Astrocyte (in vitro differentiated cells and primary cell): ENCODE results near the gene CRACR2A. TPM values are rescaled to one million over a fixed set of nuclear protein-coding genes. Genes with fewer than 3 reads are reported as not detected.

Experiments
- DNase-seq: peaks from one replicate; pipeline ENCODE4 v3.0.0-alpha.2; 2010; ENCODE audit warnings: low read depth
- FAIRE-seq: peaks from 2 replicates; lab custom pipeline; 2011; peaks lifted over from hg19 to GRCh38; lab: Jason Lieb, UNC
- H2AFZ ChIP-seq: 2 replicates; pipeline ENCODE4 v1.6.0; 2012; ENCODE audit warnings: low read depth, low read length, inconsistent platforms
- H3K27ac ChIP-seq: 2 replicates; pipeline ENCODE4 v1.5.1; 2011; ENCODE audit warnings: low read depth, low read length, inconsistent platforms
- H3K27me3 ChIP-seq: 2 replicates; pipeline ENCODE4 v1.6.0; 2011; ENCODE audit warnings: low read length, inconsistent platforms; ENCODE audit not compliant: insufficient read depth
- H3K36me3 ChIP-seq: 2 replicates; pipeline ENCODE4 v1.5.1; 2011; ENCODE audit warnings: low read length, inconsistent platforms; ENCODE audit not compliant: insufficient read depth
- H3K4me1 ChIP-seq: 2 replicates; pipeline ENCODE4 v1.5.1; 2011; ENCODE audit warnings: low read length, inconsistent platforms; ENCODE audit not compliant: insufficient read depth
- H3K4me2 ChIP-seq: 2 replicates; pipeline ENCODE4 v1.6.0; 2012; ENCODE audit warnings: low read length, inconsistent platforms
- H3K4me3 ChIP-seq: 2 replicates; pipeline ENCODE4 v1.5.1; 2011; ENCODE audit warnings: low read depth, mild to moderate bottlenecking, low read length, inconsistent platforms; ENCODE audit not compliant: insufficient read depth
- H3K79me2 ChIP-seq: 2 replicates; pipeline ENCODE4 v1.6.0; 2012; ENCODE audit warnings: mild to moderate bottlenecking, low read length, inconsistent platforms; ENCODE audit not compliant: insufficient read depth
- H3K9ac ChIP-seq: 2 replicates; pipeline ENCODE4 v1.6.0; 2012; ENCODE audit warnings: mild to moderate bottlenecking, low read length, inconsistent platforms
- H3K9me3 ChIP-seq: 2 replicates; pipeline ENCODE4 v1.5.1; 2012; ENCODE audit warnings: low read depth, mild to moderate bottlenecking, low read length, inconsistent platforms; ENCODE audit not compliant: insufficient read depth
- H4K20me1 ChIP-seq: 2 replicates; pipeline ENCODE4 v1.6.0; 2012; ENCODE audit warnings: low read length, inconsistent platforms; ENCODE audit not compliant: insufficient read depth
- H3K27ac Mint-ChIP-seq: one replicate; pipeline ENCODE4 v1.8.0; 2021; ENCODE audit warnings: mild to moderate bottlenecking, mixed read lengths; ENCODE audit not compliant: unreplicated experiment
- H3K27me3 Mint-ChIP-seq: one replicate; pipeline ENCODE4 v1.8.0; 2021; ENCODE audit warnings: low read depth, mixed read lengths; ENCODE audit not compliant: unreplicated experiment
- H3K36me3 Mint-ChIP-seq: one replicate; pipeline ENCODE4 v1.8.0; 2021; ENCODE audit warnings: low read depth, mixed read lengths; ENCODE audit not compliant: unreplicated experiment
- H3K4me1 Mint-ChIP-seq: one replicate; pipeline ENCODE4 v1.8.0; 2021; ENCODE audit warnings: low read depth, mixed read lengths; ENCODE audit not compliant: unreplicated experiment
- H3K4me3 Mint-ChIP-seq: one replicate; pipeline ENCODE4 v1.8.0; 2021; ENCODE audit warnings: mild to moderate bottlenecking, moderate library complexity, mixed read lengths; ENCODE audit not compliant: unreplicated experiment
- H3K9me3 Mint-ChIP-seq: one replicate; pipeline ENCODE4 v1.8.0; 2021; ENCODE audit warnings: mild to moderate bottlenecking, mixed read lengths; ENCODE audit not compliant: unreplicated experiment
- CTCF ChIP-seq: IDR thresholded peaks from 2 replicates; pipeline ENCODE4 v1.5.1; 2011; ENCODE audit warnings: low read depth, mild to moderate bottlenecking, inconsistent platforms, low read length, moderate library complexity; ENCODE audit not compliant: insufficient read depth
- EZH2 ChIP-seq: IDR thresholded peaks from 2 replicates; pipeline ENCODE4 v1.6.1; 2012; ENCODE audit warnings: mild to moderate bottlenecking, low read length, inconsistent platforms; ENCODE audit not compliant: insufficient read depth
- total RNA-seq: library from RNA; stranded (reverse); gene quantifications from 2 replicates; pipeline ENCODE4 v1.2.1, GENCODE V29; 2021

The CRACR2A gene
- total RNA-seq, 1 donor from 2014 or later: 1.5 TPM

- no peak for FAIRE-seq
Measured at GRCh38 chr12:3761116-3761735, 8.3 kb upstream of the CRACR2A start.

GRCh38 chr12:3759878-3760277 lies 7.0 kb upstream of the CRACR2A start:
- peaks cover 13% of the 10 kb centered on the region for H3K27me3 Mint-ChIP-seq
- H3K27ac Mint-ChIP-seq: no peak overlapping the region
- Histone ChIP-seq H3K4me3 (no peak overlapping the region), H3K27me3 (no peaks in the 10 kb centered on the region), H4K20me1 (no peaks in the 10 kb centered on the region), H3K79me2 (no peaks in the 10 kb centered on the region), H3K36me3 (no peaks in the 10 kb centered on the region), H3K27ac (no peak overlapping the region), H3K4me2 (no peak overlapping the region), H3K9me3 (no peaks in the 10 kb centered on the region), H3K9ac (no peak overlapping the region), H3K4me1 (no peaks in the 10 kb centered on the region), H2AFZ (no peak overlapping the region)
- FAIRE-seq (no peak), DNase-seq (no peak)
- TF ChIP-seq CTCF (no peak), EZH2 (no peak)
- H3K4me1 Mint-ChIP-seq: peaks cover 6% of the 10 kb centered on the region
- H3K36me3 Mint-ChIP-seq: no peaks in the 10 kb centered on the region
- peaks cover 2% of the 10 kb centered on the region for H3K9me3 Mint-ChIP-seq
- no peak overlapping the region for H3K4me3 Mint-ChIP-seq

More at GRCh38 chr12:3761116-3761735, 8.3 kb upstream of the CRACR2A start:
- H3K27ac ChIP-seq: no peak overlapping the region
- TF ChIP-seq CTCF (no peak), EZH2 (no peak)
- no peaks in the 10 kb centered on the region for H4K20me1 ChIP-seq
- Mint-ChIP-seq H3K27ac (no peak overlapping the region), H3K27me3 (peaks cover 10% of the 10 kb centered on the region), H3K36me3 (no peaks in the 10 kb centered on the region), H3K4me1 (peaks cover 6% of the 10 kb centered on the region), H3K9me3 (peaks cover 2% of the 10 kb centered on the region), H3K4me3 (no peak overlapping the region)
- no peaks in the 10 kb centered on the region for H3K79me2 ChIP-seq
- no peak overlapping the region for H3K4me3 ChIP-seq
- H3K4me1 ChIP-seq: no peaks in the 10 kb centered on the region
- no peak overlapping the region for H3K9ac ChIP-seq
- H2AFZ ChIP-seq: no peak overlapping the region
- H3K27me3 ChIP-seq: no peaks in the 10 kb centered on the region
- H3K9me3 ChIP-seq: no peaks in the 10 kb centered on the region
- no peaks in the 10 kb centered on the region for H3K36me3 ChIP-seq
- DNase-seq: no peak
- H3K4me2 ChIP-seq: no peak overlapping the region

GRCh38 chr12:3757261-3757660 lies 4.4 kb upstream of the CRACR2A start:
- no peak overlapping the region for H2AFZ ChIP-seq
- no peak overlapping the region for H3K27ac Mint-ChIP-seq
- FAIRE-seq (no peak), DNase-seq (no peak)
- H3K27me3 Mint-ChIP-seq: peaks cover 29% of the 10 kb centered on the region
- no peak for TF ChIP-seq EZH2
- no peak for TF ChIP-seq CTCF
- no peaks in the 10 kb centered on the region for H4K20me1 ChIP-seq
- H3K27me3 ChIP-seq: no peaks in the 10 kb centered on the region
- H3K9me3 ChIP-seq: no peaks in the 10 kb centered on the region
- H3K36me3 ChIP-seq: no peaks in the 10 kb centered on the region
- peaks cover 6% of the 10 kb centered on the region for H3K4me1 ChIP-seq
- no peak overlapping the region for H3K27ac ChIP-seq
- no peak overlapping the region for H3K4me3 ChIP-seq
- no peak overlapping the region for H3K4me3 Mint-ChIP-seq
- no peaks in the 10 kb centered on the region for H3K79me2 ChIP-seq
- no peak overlapping the region for H3K4me2 ChIP-seq
- H3K4me1 Mint-ChIP-seq: peaks cover 3% of the 10 kb centered on the region
- H3K36me3 Mint-ChIP-seq: no peaks in the 10 kb centered on the region
- no peaks in the 10 kb centered on the region for H3K9me3 Mint-ChIP-seq
- no peak overlapping the region for H3K9ac ChIP-seq
